Measurements from ENCODE around the gene TMEM150B. TPM values are rescaled to one million over a fixed set of nuclear protein-coding genes. Genes with fewer than 3 reads are reported as not detected.

The TMEM150B gene, protein sequence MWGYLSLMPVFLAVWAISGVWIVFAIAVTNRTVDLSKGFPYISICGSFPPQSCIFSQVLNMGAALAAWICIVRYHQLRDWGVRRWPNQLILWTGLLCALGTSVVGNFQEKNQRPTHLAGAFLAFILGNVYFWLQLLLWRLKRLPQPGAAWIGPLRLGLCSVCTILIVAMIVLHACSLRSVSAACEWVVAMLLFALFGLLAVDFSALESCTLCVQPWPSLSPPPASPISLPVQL
- 1 to 10 TPM in 1 of 3 donors, under 1 TPM in 1, not detected in 1; 0.87 to 2.1 TPM for total RNA-seq
- 0.83 TPM for total RNA-seq (2013)

GRCh38 chr19:55325172-55325571, at the start of gene TMEM150B:
TMEM150B (minus strand) TSS chr19:55325341; CDS start chr19:55321036, 4,305 bp downstream.
- no peak within 1 kb of the TSS for H3K27ac ChIP-seq (ENCODE audit: low read length)
- 37% methylated on average over 13 of the region's 14 CpGs for WGBS (ENCODE audit: insufficient coverage)
- H3K36me3 ChIP-seq (ENCODE audit: control insufficient read depth, insufficient read depth, low read length), result no peaks in the 10 kb centered on the region
- H3K4me3 ChIP-seq (ENCODE audit: low read length), result no peak within 1 kb of the TSS
- DNase-seq (no peak), ATAC-seq (no peak)
- H3K4me1 ChIP-seq (ENCODE audit: control insufficient read depth, insufficient read depth, low read length), result no peaks in the 10 kb centered on the region
- H3K4me3 Mint-ChIP-seq, result no peak within 1 kb of the TSS
- no peaks in the 10 kb centered on the region for H3K36me3 Mint-ChIP-seq
- peaks cover 8 to 31% of the 10 kb centered on the region in 2 donors for H3K27me3 Mint-ChIP-seq (ENCODE audit: low read depth in 2 of 2)
- H3K9me3 ChIP-seq (ENCODE audit: control insufficient read depth, insufficient read depth, low read length), result no peaks in the 10 kb centered on the region
- H3K27me3 ChIP-seq (ENCODE audit: control insufficient read depth, insufficient read depth, low read length), result no peaks in the 10 kb centered on the region
- TF ChIP-seq CTCF (IDR thresholded peaks at IDR 0.05), result no peak
- H3K9me3 Mint-ChIP-seq, result no peaks in the 10 kb centered on the region
- no peaks in the 10 kb centered on the region for H3K4me1 Mint-ChIP-seq
- no peak within 1 kb of the TSS for H3K27ac Mint-ChIP-seq
- intact Hi-C loops (cut with micrococcal nuclease), result no loop called here

GRCh38 chr19:55373993-55374757, 49.0 kb upstream of the TMEM150B start:
- Histone ChIP-seq H3K36me3 (ENCODE audit: control insufficient read depth, insufficient read depth, low read length) (no peaks in the 10 kb centered on the region), H3K9me3 (ENCODE audit: control insufficient read depth, insufficient read depth, low read length) (no peaks in the 10 kb centered on the region), H3K27ac (ENCODE audit: low read length) (no peak overlapping the region), H3K4me3 (ENCODE audit: low read length) (no peak overlapping the region), H3K4me1 (ENCODE audit: control insufficient read depth, insufficient read depth, low read length) (peaks cover 9% of the 10 kb centered on the region), H3K27me3 (ENCODE audit: control insufficient read depth, insufficient read depth, low read length) (peaks cover 50% of the 10 kb centered on the region)
- H3K36me3 Mint-ChIP-seq, result no peaks in the 10 kb centered on the region
- H3K9me3 Mint-ChIP-seq, result no peaks in the 10 kb centered on the region
- H3K27me3 Mint-ChIP-seq (ENCODE audit: low read depth in 2 of 2), result peaks cover 25 to 34% of the 10 kb centered on the region in 2 donors
- ATAC-seq (no peak), DNase-seq (no peak)
- no peak overlapping the region for H3K27ac Mint-ChIP-seq
- no peak overlapping the region for H3K4me3 Mint-ChIP-seq
- intact Hi-C loops (cut with micrococcal nuclease), result no loop called here
- peaks cover 0 to 6% of the 10 kb centered on the region in 2 donors for H3K4me1 Mint-ChIP-seq
- TF ChIP-seq CTCF (IDR thresholded peaks at IDR 0.05), result no peak
- 33% methylated on average over 27 of the region's 31 CpGs for WGBS (ENCODE audit: insufficient coverage)

GRCh38 chr19:55373306-55373992, 48.3 kb upstream of the TMEM150B start:
- no peaks in the 10 kb centered on the region for H3K36me3 ChIP-seq (ENCODE audit: control insufficient read depth, insufficient read depth, low read length)
- peaks cover 56% of the 10 kb centered on the region for H3K27me3 ChIP-seq (ENCODE audit: control insufficient read depth, insufficient read depth, low read length)
- no peak for DNase-seq
- no peak for TF ChIP-seq CTCF (IDR thresholded peaks at IDR 0.05)
- intact Hi-C loops (cut with micrococcal nuclease), result no loop called here
- Mint-ChIP-seq H3K27ac (no peak overlapping the region), H3K4me3 (no peak overlapping the region), H3K27me3 (ENCODE audit: low read depth in 2 of 2) (peaks cover 25 to 34% of the 10 kb centered on the region in 2 donors), H3K4me1 (peaks cover 0 to 6% of the 10 kb centered on the region in 2 donors), H3K9me3 (no peaks in the 10 kb centered on the region), H3K36me3 (no peaks in the 10 kb centered on the region)
- H3K27ac ChIP-seq (ENCODE audit: low read length), result no peak overlapping the region
- H3K4me1 ChIP-seq (ENCODE audit: control insufficient read depth, insufficient read depth, low read length), result peaks cover 14% of the 10 kb centered on the region
- no peak for ATAC-seq
- no peaks in the 10 kb centered on the region for H3K9me3 ChIP-seq (ENCODE audit: control insufficient read depth, insufficient read depth, low read length)
- 58% methylated on average over 9 of the region's 9 CpGs for WGBS (ENCODE audit: insufficient coverage)
- H3K4me3 ChIP-seq (ENCODE audit: low read length), result no peak overlapping the region

Measured in natural killer cell (primary cell).